Activated T-helper 1 cell treated with anti-CD3 and anti-CD28 coated beads, Interleukin-2, amount 50 U/mL, for 16 hours (primary cell): ENCODE results near the gene CHD1.

ENCODE experiments used
- DNase-seq, 2 donors: peaks; one replicate each; pipeline ENCODE4 v3.0.0-alpha.2; 2020; ENCODE audit warnings: low read depth in 1 of 2, low spot score in 1 of 2

CHD1 gene

DNA sequence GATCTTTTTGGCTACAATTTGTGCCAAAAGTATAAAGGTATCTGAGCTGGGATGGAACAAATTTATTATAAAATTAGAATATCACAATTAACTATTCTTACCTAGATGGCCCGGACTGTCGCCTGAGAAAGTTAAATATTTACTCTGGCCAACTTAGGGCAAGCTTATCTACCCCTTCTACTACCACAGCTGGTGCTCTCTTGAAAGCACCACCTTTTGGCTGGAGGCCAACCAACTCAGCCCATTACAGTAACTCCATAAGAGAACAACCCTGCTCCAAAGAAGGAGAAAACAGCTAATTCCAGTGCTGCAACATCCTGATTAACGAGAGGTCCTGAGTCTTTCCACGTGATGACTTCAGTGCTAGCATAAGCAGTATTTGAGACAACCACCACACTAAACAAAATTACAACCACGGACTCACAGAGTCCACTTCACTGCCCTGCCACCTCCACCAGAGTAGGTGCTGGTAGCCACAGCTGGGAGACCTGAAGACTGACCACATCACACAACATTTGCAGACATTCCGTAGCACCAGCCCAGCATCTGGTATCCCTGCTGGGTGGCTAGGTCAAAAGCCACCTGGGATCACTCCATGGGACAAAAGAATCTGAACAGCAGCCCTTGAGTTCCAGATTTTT is 112.1 kb downstream of the CHD1 start:
- DNase-seq, result no peak

- DNase-seq, result no peak
Observed at GRCh38 chr5:98813755-98814154, 115.1 kb downstream of the CHD1 start.

DNA sequence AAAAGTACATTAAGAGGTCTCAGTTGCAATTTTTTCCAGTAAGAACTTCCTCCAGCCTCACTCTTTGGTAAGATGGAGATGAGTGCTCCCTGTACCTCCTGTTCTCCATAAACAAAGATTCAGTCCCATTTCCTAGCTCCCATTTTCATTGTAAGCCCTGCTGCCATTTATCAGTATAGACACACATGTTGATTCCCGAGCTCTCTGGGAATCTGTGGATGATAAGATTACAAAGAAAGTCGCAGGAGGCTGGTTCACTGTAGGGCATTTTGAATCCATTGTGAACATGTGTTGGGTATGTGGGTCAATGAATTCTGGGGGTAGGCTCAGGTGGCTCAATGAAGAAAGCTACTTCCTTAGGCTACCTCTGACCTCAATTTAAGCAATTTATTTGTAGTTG is 118.6 kb downstream of the CHD1 start:
- no peak for DNase-seq

DNA sequence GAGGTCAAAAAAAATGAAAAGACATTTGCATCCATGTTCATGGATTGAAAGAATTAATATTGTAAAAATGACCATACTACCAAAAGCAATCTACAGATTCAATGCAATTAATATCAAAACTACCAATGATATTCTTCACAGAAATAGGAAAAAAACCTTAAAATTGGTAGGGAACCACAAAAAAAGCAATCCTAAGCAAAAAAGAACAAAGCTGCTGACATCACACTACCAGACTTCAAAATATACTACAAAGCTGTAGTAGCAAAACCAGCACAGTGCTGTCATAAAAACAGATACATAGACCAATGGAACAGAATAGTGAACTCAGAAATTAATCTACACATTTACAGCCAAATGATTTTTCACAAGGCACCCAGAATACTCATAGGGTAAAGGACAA is 121.0 kb downstream of the CHD1 start:
- no peak for DNase-seq

GRCh38 chr5:98805070-98805469 is 123.7 kb downstream of the CHD1 start:
- DNase-seq, result no peak

DNA sequence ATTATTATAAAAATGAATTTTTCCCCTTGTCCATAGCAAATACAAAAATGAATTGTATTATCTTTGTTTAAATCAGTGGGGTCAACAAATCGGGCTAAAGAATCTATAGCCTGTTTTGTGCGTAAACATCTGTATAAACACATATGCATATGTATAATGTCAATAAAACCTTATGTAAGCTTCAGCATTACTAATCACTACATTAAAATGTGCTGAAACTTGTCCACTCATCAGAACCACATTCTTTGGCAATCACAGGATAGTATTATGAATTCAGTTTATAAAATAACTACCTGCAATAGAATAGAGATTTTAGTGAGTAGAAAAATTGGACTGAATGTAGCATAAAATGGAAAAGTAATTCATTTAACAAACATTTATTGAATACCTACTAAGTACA is 124.7 kb downstream of the CHD1 start:
- DNase-seq, result no peak
